PC-3 (cell line): ENCODE results near the gene DENND4C.

Source experiments
- EZH2 ChIP-seq: fragments of 300-600 bp; sonication (generic); IDR thresholded peaks from one replicate; pipeline ENCODE4 v1.6.1; 2017; ENCODE audit warnings: antibody characterized with exemption, mild to moderate bottlenecking, low read length; ENCODE audit not compliant: unreplicated experiment
- EZH2phosphoT487 ChIP-seq: fragments of 300-600 bp; sonication (generic); IDR thresholded peaks from 2 replicates; pipeline ENCODE4 v1.6.1; 2018; ENCODE audit warnings: mild to moderate bottlenecking, antibody characterized with exemption, low read length, borderline replicate concordance
- TF ChIP-seq, protein P1 (sequence below): fragments of 300-600 bp; sonication (generic); conservative IDR thresholded peaks from 2 replicates; pipeline ENCODE4 v1.5.1; 2017; ENCODE audit warnings: antibody characterized with exemption, low read depth, mild to moderate bottlenecking, low read length

DNA sequence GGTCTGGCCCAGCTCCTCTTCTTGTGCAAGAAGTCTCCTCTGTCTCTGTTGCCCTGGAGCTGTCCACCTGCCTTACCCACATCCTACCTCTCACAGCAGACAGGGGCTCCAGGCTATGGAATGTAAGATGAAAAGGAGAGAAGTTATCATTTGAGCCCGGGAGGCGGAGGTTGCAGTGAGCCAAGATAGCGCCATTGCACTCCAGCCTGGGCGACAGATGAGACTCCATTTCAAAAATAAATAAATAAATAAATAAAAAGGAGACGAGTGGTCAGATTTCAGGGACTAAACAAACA, 37.5 kb upstream of the DENND4C start:
- TF ChIP-seq, protein P1, sequence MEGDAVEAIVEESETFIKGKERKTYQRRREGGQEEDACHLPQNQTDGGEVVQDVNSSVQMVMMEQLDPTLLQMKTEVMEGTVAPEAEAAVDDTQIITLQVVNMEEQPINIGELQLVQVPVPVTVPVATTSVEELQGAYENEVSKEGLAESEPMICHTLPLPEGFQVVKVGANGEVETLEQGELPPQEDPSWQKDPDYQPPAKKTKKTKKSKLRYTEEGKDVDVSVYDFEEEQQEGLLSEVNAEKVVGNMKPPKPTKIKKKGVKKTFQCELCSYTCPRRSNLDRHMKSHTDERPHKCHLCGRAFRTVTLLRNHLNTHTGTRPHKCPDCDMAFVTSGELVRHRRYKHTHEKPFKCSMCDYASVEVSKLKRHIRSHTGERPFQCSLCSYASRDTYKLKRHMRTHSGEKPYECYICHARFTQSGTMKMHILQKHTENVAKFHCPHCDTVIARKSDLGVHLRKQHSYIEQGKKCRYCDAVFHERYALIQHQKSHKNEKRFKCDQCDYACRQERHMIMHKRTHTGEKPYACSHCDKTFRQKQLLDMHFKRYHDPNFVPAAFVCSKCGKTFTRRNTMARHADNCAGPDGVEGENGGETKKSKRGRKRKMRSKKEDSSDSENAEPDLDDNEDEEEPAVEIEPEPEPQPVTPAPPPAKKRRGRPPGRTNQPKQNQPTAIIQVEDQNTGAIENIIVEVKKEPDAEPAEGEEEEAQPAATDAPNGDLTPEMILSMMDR, result no peak
- TF ChIP-seq EZH2phosphoT487 (no peak), EZH2 (no peak)
